ENCODE data around the gene HYKK.

Gene HYKK, protein sequence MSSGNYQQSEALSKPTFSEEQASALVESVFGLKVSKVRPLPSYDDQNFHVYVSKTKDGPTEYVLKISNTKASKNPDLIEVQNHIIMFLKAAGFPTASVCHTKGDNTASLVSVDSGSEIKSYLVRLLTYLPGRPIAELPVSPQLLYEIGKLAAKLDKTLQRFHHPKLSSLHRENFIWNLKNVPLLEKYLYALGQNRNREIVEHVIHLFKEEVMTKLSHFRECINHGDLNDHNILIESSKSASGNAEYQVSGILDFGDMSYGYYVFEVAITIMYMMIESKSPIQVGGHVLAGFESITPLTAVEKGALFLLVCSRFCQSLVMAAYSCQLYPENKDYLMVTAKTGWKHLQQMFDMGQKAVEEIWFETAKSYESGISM

DNA sequence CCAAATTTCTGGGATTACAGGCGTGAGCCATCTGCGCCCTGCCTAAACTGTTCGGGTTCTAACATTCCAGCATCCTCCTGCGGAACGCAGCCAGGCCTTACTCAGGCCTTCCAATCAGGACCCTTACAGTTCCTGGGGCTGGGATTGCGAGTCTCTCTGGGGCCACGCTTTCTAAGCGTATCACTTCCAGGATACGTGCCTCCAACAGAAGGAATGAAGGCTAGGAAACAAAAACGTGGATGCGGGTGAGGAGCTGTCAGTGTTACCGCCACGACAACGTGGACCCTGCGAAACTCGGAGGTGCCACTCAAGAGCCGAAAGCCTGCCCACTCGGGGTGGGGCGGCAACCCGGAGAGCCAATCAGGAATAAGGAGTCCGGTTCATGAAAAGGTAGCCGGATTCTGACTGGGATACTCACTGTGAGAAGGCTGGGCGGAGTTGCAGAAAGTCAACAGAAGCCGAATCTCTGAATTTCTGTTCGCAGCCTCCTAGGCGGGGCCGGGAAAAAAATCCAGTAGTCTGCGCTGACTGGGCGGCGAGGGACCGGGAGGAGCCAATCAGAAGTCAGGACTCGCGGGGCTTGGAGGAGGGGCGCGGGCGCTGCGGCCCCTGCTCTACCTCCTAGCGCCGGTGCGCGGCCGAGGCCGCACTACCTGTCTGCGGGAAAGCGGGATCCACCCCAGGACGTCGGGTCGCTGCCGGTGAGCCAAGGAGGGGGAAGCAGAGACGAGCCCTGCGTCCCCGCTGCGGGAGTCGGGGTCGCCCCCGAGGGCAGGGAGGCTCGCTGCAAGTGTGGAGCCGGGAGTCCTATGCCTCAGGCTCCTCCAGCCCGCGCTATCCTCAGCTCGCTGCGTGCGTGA lies at the start of gene HYKK:
TSS of gene HYKK (plus strand) at position 607 of the 860 bp plus-strand sequence. CDS start 5,512 bp downstream, outside the sequence.
- TF ChIP-seq, protein P1, sequence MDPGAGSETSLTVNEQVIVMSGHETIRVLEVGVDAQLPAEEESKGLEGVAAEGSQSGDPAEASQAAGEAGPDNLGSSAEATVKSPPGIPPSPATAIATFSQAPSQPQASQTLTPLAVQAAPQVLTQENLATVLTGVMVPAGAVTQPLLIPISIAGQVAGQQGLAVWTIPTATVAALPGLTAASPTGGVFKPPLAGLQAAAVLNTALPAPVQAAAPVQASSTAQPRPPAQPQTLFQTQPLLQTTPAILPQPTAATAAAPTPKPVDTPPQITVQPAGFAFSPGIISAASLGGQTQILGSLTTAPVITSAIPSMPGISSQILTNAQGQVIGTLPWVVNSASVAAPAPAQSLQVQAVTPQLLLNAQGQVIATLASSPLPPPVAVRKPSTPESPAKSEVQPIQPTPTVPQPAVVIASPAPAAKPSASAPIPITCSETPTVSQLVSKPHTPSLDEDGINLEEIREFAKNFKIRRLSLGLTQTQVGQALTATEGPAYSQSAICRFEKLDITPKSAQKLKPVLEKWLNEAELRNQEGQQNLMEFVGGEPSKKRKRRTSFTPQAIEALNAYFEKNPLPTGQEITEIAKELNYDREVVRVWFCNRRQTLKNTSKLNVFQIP (CRISPR knock-in tag; IDR thresholded peaks at IDR 0.05; ENCODE audit: borderline replicate concordance, low read depth), result 0 out of 2 replicates have a peak, but pooled peaks have one; percentile 31
- no peak for TF ChIP-seq TCF4 (CRISPR knock-in tag; IDR thresholded peaks at IDR 0.05; ENCODE audit: borderline replicate concordance)
- peak; percentile 95 for ATAC-seq

DNA sequence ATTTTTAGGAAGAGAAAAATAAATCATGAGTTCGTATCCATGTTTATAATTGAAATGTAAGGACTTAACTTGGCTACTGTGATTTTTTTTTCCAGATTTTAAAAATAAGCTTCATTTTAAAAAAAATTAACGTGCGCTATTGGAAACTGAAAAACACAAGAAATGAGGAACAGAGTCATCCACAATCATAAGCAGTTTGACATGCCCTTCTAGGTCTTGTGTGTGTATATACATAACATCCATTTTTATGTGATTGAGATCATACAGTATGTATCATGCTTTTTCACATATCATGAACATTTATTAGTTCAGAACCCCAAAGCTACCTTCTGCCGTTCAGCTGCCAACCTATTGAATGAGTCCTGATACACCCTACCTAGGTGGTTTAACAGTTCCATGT lies 46.6 kb upstream of the HYKK start:
- TF ChIP-seq RARB (CRISPR knock-in tag; IDR thresholded peaks at IDR 0.05) (no peak), ZNF70 (CRISPR knock-in tag; IDR thresholded peaks at IDR 0.05) (no peak)
- no peak for ATAC-seq

DNA sequence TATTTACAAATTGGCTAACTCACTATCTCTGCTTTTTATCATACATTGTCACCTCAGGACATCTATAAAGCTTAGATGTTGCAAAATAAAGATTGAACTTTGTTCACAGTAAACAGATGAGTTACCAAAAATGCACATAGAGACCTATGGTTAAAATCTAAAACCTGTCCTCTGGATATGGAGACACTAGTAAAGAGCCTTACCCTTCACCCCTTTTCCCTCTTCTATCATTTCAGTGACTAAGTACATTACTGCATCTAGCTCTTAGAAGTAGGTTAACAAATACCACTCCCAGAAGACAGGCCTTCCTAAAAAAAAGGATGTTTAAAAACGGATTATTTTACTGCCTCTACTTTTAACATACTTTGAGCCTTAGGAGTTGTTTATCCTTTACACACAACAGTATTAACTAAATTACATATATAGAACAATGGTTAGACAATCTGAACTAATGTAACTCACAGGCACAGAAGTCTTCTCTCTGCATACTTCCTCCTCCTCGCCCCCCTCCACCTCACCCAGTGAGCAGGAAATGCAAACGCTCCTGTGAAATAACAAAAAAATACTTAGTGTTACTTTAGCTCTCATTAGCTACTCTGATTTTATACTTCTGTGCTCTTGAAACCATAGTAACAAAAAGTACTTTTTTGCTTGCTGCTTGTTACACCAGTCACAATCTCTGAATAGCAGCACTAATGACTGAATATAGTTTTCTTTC lies 46.0 kb upstream of the HYKK start:
- TF ChIP-seq ZNF565 (CRISPR knock-in tag; conservative IDR thresholded peaks at IDR 0.05; ENCODE audit: low read depth) (no peak), PPARA (CRISPR knock-in tag; IDR thresholded peaks at IDR 0.05; ENCODE audit: borderline replicate concordance) (no peak), RARB (CRISPR knock-in tag; IDR thresholded peaks at IDR 0.05) (no peak), SNAI2 (CRISPR knock-in tag; IDR thresholded peaks at IDR 0.05) (no peak), ZNF8 (CRISPR knock-in tag; IDR thresholded peaks at IDR 0.05) (no peak), ZNF70 (CRISPR knock-in tag; IDR thresholded peaks at IDR 0.05) (no peak), TOX (CRISPR knock-in tag; IDR thresholded peaks at IDR 0.05; ENCODE audit: borderline replicate concordance) (no peak), ZFP30 (CRISPR knock-in tag; IDR thresholded peaks at IDR 0.05) (no peak), ARNTL (CRISPR knock-in tag; IDR thresholded peaks at IDR 0.05; ENCODE audit: borderline replicate concordance, low read depth) (no peak), ESRRG (CRISPR knock-in tag; IDR thresholded peaks at IDR 0.05) (no peak), ZC3H10 (CRISPR knock-in tag; IDR thresholded peaks at IDR 0.05) (no peak), CSDC2 (CRISPR knock-in tag; IDR thresholded peaks at IDR 0.05) (no peak), GLIS3 (CRISPR knock-in tag; IDR thresholded peaks at IDR 0.05) (no peak), ISL1 (CRISPR knock-in tag; IDR thresholded peaks at IDR 0.05) (no peak), BACH2 (CRISPR knock-in tag; IDR thresholded peaks at IDR 0.05; ENCODE audit: borderline replicate concordance) (no peak)
- TF ChIP-seq, protein P2, sequence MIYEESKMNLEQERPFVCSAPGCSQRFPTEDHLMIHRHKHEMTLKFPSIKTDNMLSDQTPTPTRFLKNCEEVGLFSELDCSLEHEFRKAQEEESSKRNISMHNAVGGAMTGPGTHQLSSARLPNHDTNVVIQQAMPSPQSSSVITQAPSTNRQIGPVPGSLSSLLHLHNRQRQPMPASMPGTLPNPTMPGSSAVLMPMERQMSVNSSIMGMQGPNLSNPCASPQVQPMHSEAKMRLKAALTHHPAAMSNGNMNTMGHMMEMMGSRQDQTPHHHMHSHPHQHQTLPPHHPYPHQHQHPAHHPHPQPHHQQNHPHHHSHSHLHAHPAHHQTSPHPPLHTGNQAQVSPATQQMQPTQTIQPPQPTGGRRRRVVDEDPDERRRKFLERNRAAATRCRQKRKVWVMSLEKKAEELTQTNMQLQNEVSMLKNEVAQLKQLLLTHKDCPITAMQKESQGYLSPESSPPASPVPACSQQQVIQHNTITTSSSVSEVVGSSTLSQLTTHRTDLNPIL (CRISPR knock-in tag; IDR thresholded peaks at IDR 0.05; ENCODE audit: low read depth), result no peak
- TF ChIP-seq, protein P3, sequence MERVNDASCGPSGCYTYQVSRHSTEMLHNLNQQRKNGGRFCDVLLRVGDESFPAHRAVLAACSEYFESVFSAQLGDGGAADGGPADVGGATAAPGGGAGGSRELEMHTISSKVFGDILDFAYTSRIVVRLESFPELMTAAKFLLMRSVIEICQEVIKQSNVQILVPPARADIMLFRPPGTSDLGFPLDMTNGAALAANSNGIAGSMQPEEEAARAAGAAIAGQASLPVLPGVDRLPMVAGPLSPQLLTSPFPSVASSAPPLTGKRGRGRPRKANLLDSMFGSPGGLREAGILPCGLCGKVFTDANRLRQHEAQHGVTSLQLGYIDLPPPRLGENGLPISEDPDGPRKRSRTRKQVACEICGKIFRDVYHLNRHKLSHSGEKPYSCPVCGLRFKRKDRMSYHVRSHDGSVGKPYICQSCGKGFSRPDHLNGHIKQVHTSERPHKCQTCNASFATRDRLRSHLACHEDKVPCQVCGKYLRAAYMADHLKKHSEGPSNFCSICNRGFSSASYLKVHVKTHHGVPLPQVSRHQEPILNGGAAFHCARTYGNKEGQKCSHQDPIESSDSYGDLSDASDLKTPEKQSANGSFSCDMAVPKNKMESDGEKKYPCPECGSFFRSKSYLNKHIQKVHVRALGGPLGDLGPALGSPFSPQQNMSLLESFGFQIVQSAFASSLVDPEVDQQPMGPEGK (CRISPR knock-in tag; IDR thresholded peaks at IDR 0.05; ENCODE audit: borderline replicate concordance), result no peak
- TF ChIP-seq, protein P1 (CRISPR knock-in tag; IDR thresholded peaks at IDR 0.05; ENCODE audit: borderline replicate concordance, low read depth), result no peak

DNA sequence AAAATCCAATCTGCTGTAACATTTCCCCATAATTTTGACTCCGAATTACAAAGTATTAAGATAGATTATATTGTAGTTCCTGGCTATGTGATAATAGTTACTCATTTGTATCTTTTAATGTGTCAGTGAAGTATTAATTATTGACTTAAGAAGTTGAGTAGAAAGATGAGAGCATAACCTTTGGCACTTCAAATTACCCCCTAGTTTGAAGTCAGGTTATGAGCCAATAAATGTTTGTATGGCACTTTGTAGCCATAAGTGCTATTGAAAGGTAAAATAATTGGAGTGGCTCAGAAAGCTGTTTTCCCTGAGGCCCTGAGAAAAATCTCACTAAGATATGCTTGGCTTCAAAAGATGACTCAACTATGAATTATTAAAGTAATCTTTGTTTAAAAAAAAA lies 38.3 kb upstream of the HYKK start:
- TF ChIP-seq PPARA (CRISPR knock-in tag; IDR thresholded peaks at IDR 0.05; ENCODE audit: borderline replicate concordance) (no peak), ZFP3 (CRISPR knock-in tag; IDR thresholded peaks at IDR 0.05) (no peak), ISL1 (CRISPR knock-in tag; IDR thresholded peaks at IDR 0.05) (no peak), ZNF565 (CRISPR knock-in tag; conservative IDR thresholded peaks at IDR 0.05; ENCODE audit: low read depth) (no peak)
- TF ChIP-seq, protein P2 (CRISPR knock-in tag; IDR thresholded peaks at IDR 0.05; ENCODE audit: low read depth), result no peak

More for the DNA sequence above, 46.0 kb upstream of the HYKK start:
- ATAC-seq, result no peak

More for the DNA sequence above, 38.3 kb upstream of the HYKK start:
- no peak for ATAC-seq

All from SK-N-SH treated with all-trans-retinoic acid at 6 μM for 48 hours (cell line).